Neutrophil (primary cell): ENCODE results near the gene KRTAP4-8.
"Not testable (repeated sequence)": the region's sequence is repeated elsewhere in the genome, so short reads cannot be mapped to it uniquely, and the experiment has no call there.

ENCODE experiments used
- H3K27ac ChIP-seq: fragments of 200-600 bp; sonication (generic); 2 replicates; pipeline ENCODE4 v1.5.1; 2016; ENCODE audit warnings: mild to moderate bottlenecking, moderate library complexity
- H3K27me3 ChIP-seq: fragments of 200-600 bp; sonication (generic); 2 replicates; pipeline ENCODE4 v1.6.0; 2016; ENCODE audit warnings: mild to moderate bottlenecking
- H3K36me3 ChIP-seq: fragments of 200-600 bp; sonication (generic); 2 replicates; pipeline ENCODE4 v1.5.1; 2017
- H3K4me1 ChIP-seq, 2 experiments: fragments of 200-600 bp in 1 of 2; sonication (generic) in 1 of 2; 1 replicate in 1 of 2; 2 replicates in 1 of 2; pipeline versions ENCODE4 v1.5.1 to v1.6.1; 2013 to 2016; ENCODE audit warnings: low read depth in 1 of 2, low read length in 1 of 2, mild to moderate bottlenecking in 1 of 2, moderate library complexity in 1 of 2; ENCODE audit not compliant: control insufficient read depth in 1 of 2, insufficient read depth in 1 of 2
- H3K4me3 ChIP-seq, 2 experiments: fragments of 200-600 bp in 1 of 2; sonication (generic) in 1 of 2; 1 replicate in 1 of 2; 2 replicates in 1 of 2; pipeline ENCODE4 v1.5.1; 2013 to 2016; ENCODE audit warnings: low read depth in 1 of 2, low read length in 1 of 2, mild to moderate bottlenecking in 1 of 2, moderate library complexity in 1 of 2
- H3K9me3 ChIP-seq: fragments of 200-600 bp; sonication (generic); 2 replicates; pipeline ENCODE4 v1.5.1; 2016
- TF ChIP-seq, protein P1 (sequence below): fragments of 200-600 bp; sonication (generic); IDR thresholded peaks from 2 replicates; pipeline ENCODE4 v1.5.1; 2016; ENCODE audit warnings: antibody characterized with exemption

Gene KRTAP4-8

DNA sequence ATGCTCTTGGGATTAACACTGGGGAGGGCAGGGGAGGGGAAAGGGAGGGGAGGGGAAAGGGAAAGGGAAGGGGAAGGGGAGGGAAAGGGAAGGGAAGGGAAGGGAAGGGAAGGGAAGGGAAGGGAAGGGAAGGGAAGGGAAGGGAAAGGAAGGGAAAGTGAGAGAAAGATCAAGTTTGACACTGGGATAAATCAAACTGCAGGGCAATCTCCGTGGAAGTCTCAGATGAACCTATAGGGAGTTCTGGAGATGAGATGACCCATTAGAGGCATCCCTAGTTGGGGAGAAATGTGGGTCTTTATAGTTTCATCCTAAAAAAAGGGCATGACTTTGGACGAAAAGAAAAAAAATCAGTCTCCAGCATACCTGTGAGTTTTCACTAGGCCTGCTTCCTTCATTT lies 23.8 kb upstream of the KRTAP4-8 start:
- Histone ChIP-seq H3K36me3 (no peaks in the 10 kb centered on the region), H3K4me1 (peaks cover 5 to 21% of the 10 kb centered on the region in 2 experiments), H3K27me3 (no peaks in the 10 kb centered on the region), H3K27ac (no peak overlapping the region), H3K4me3 (no peak overlapping the region), H3K9me3 (no peaks in the 10 kb centered on the region)
- TF ChIP-seq, protein P1, sequence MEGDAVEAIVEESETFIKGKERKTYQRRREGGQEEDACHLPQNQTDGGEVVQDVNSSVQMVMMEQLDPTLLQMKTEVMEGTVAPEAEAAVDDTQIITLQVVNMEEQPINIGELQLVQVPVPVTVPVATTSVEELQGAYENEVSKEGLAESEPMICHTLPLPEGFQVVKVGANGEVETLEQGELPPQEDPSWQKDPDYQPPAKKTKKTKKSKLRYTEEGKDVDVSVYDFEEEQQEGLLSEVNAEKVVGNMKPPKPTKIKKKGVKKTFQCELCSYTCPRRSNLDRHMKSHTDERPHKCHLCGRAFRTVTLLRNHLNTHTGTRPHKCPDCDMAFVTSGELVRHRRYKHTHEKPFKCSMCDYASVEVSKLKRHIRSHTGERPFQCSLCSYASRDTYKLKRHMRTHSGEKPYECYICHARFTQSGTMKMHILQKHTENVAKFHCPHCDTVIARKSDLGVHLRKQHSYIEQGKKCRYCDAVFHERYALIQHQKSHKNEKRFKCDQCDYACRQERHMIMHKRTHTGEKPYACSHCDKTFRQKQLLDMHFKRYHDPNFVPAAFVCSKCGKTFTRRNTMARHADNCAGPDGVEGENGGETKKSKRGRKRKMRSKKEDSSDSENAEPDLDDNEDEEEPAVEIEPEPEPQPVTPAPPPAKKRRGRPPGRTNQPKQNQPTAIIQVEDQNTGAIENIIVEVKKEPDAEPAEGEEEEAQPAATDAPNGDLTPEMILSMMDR, result no peak

GRCh38 chr17:41119696-41120690 lies 22.1 kb upstream of the KRTAP4-8 start:
- not testable (repeated sequence) for H3K9me3 ChIP-seq, H3K4me1 ChIP-seq, H3K4me3 ChIP-seq, H3K27ac ChIP-seq, H3K27me3 ChIP-seq, H3K36me3 ChIP-seq

DNA sequence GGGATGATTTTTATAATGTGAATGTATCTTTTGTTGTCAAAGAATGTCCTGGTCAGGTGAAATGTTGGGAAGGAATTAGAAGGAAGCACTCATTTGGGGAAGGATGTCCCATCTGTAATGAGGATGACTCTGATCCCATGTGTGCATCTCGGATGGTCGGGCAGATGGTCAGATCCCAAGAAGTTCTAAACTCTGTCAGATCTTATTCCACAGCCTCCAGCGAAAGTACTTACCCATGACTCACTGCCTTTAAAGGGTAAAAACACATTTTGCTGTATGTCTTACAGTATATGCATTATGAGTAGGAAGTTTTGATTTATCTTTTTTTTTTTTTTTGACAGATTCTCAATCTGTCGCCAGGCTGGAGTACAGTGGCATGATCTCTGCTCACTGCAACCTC lies 20.8 kb upstream of the KRTAP4-8 start:
- Histone ChIP-seq H3K27ac (no peak overlapping the region), H3K4me1 (peaks cover 0 to 7% of the 10 kb centered on the region in 2 experiments), H3K9me3 (no peaks in the 10 kb centered on the region), H3K27me3 (no peaks in the 10 kb centered on the region), H3K4me3 (no peak overlapping the region), H3K36me3 (no peaks in the 10 kb centered on the region)
- TF ChIP-seq, protein P1, result no peak

- not testable (repeated sequence) for H3K36me3 ChIP-seq, H3K4me3 ChIP-seq, H3K9me3 ChIP-seq, H3K27ac ChIP-seq, H3K4me1 ChIP-seq, H3K27me3 ChIP-seq
Observed at GRCh38 chr17:41117846-41118386, 20.0 kb upstream of the KRTAP4-8 start, which contains the start of gene KRTAP4-11. Gene KRTAP4-11, minus strand, starts transcription at chr17:41118373. Its CDS starts 58 bp downstream, at chr17:41118315.

- H3K36me3 ChIP-seq, result no peaks in the 10 kb centered on the region
- H3K9me3 ChIP-seq, result no peaks in the 10 kb centered on the region
- TF ChIP-seq, protein P1, result no peak
- H3K4me3 ChIP-seq, result no peak overlapping the region
- H3K27ac ChIP-seq, result no peak overlapping the region
- H3K4me1 ChIP-seq, result peaks cover 0 to 7% of the 10 kb centered on the region in 2 experiments
- no peaks in the 10 kb centered on the region for H3K27me3 ChIP-seq
Observed at GRCh38 chr17:41116297-41116696, 18.4 kb upstream of the KRTAP4-8 start.

- Histone ChIP-seq H3K4me3 (no peak overlapping the region), H3K4me1 (no peaks in the 10 kb centered on the region), H3K27me3 (no peaks in the 10 kb centered on the region), H3K27ac (no peak overlapping the region), H3K36me3 (no peaks in the 10 kb centered on the region), H3K9me3 (no peaks in the 10 kb centered on the region)
- TF ChIP-seq, protein P1, result no peak
Observed at GRCh38 chr17:41111151-41111885, 13.4 kb upstream of the KRTAP4-8 start.

GRCh38 chr17:41108728-41109386 lies 10.9 kb upstream of the KRTAP4-8 start:
- H3K36me3 ChIP-seq, H3K27ac ChIP-seq, H3K4me1 ChIP-seq, H3K27me3 ChIP-seq, H3K9me3 ChIP-seq, H3K4me3 ChIP-seq: not testable (repeated sequence)
